ENCODE results near the gene EMSY.

EMSY gene

DNA sequence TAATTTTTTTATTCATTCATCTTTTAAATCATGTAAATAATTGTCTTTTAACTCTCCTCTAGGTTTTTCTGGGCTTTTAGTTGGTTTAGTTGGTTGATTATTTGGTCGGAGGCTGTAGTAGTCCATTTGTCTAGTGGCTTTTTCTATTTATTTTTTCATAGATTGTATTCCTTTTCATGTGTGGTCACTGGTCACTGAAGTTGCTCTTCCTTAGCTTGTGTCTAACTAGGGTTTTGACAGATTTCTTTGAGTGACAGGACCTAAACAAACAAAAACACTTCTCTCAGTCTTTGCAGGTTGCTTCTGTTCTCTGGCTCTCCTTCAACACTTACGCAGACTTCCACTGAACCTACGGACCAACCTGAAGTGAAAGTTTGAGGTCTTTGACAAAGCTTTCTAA lies 112.6 kb downstream of the EMSY start:
- no peak overlapping the region for H3K4me3 ChIP-seq (replicated peaks; ENCODE audit: insufficient read depth, low read length)
- no peak for TF ChIP-seq POLR2AphosphoS5 (IDR thresholded peaks at IDR 0.05; ENCODE audit: low read depth)
- TF ChIP-seq SPI1 (IDR thresholded peaks at IDR 0.05; ENCODE audit: borderline replicate concordance, low read depth): no peak
- TF ChIP-seq, protein P1, sequence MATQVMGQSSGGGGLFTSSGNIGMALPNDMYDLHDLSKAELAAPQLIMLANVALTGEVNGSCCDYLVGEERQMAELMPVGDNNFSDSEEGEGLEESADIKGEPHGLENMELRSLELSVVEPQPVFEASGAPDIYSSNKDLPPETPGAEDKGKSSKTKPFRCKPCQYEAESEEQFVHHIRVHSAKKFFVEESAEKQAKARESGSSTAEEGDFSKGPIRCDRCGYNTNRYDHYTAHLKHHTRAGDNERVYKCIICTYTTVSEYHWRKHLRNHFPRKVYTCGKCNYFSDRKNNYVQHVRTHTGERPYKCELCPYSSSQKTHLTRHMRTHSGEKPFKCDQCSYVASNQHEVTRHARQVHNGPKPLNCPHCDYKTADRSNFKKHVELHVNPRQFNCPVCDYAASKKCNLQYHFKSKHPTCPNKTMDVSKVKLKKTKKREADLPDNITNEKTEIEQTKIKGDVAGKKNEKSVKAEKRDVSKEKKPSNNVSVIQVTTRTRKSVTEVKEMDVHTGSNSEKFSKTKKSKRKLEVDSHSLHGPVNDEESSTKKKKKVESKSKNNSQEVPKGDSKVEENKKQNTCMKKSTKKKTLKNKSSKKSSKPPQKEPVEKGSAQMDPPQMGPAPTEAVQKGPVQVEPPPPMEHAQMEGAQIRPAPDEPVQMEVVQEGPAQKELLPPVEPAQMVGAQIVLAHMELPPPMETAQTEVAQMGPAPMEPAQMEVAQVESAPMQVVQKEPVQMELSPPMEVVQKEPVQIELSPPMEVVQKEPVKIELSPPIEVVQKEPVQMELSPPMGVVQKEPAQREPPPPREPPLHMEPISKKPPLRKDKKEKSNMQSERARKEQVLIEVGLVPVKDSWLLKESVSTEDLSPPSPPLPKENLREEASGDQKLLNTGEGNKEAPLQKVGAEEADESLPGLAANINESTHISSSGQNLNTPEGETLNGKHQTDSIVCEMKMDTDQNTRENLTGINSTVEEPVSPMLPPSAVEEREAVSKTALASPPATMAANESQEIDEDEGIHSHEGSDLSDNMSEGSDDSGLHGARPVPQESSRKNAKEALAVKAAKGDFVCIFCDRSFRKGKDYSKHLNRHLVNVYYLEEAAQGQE (IDR thresholded peaks at IDR 0.05; ENCODE audit: insufficient replicate concordance, low read depth): no peak
- TF ChIP-seq, protein P2, sequence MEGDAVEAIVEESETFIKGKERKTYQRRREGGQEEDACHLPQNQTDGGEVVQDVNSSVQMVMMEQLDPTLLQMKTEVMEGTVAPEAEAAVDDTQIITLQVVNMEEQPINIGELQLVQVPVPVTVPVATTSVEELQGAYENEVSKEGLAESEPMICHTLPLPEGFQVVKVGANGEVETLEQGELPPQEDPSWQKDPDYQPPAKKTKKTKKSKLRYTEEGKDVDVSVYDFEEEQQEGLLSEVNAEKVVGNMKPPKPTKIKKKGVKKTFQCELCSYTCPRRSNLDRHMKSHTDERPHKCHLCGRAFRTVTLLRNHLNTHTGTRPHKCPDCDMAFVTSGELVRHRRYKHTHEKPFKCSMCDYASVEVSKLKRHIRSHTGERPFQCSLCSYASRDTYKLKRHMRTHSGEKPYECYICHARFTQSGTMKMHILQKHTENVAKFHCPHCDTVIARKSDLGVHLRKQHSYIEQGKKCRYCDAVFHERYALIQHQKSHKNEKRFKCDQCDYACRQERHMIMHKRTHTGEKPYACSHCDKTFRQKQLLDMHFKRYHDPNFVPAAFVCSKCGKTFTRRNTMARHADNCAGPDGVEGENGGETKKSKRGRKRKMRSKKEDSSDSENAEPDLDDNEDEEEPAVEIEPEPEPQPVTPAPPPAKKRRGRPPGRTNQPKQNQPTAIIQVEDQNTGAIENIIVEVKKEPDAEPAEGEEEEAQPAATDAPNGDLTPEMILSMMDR (IDR thresholded peaks at IDR 0.05; ENCODE audit: insufficient read depth, low read length): no peak
- no peak for TF ChIP-seq GABPA (IDR thresholded peaks at IDR 0.05; ENCODE audit: low read depth)
- DNase-seq (ENCODE audit: low read depth in 1 of 2, low spot score in 1 of 2): no peak
- no peak overlapping the region for H3K27ac ChIP-seq (replicated peaks)
- no peaks in the 10 kb centered on the region for H3K27me3 ChIP-seq (ENCODE audit: insufficient read depth, poor library complexity, severe bottlenecking)

DNA sequence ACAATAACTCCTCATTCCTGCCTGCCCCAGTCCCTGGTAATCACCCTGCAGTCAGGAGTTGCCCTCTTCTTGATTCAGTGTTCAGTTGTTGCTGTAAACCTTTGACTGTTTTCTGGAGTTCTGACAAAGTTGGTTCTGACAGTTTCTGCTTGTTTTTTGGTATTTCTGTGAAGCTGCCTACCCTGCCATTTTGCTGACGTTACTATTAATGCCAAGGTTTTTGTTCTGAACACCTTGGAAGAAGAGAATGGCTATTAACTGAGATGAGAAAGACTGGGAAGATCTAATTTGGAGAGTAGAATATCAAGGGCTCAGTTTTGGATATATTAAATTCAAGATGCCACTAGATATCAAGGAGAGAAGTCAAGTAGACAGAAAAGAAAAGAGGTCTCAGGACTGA lies 113.7 kb downstream of the EMSY start:
- no peak for TF ChIP-seq POLR2AphosphoS5 (IDR thresholded peaks at IDR 0.05; ENCODE audit: low read depth)
- TF ChIP-seq, protein P1 (IDR thresholded peaks at IDR 0.05; ENCODE audit: insufficient replicate concordance, low read depth): no peak
- H3K4me3 ChIP-seq (replicated peaks; ENCODE audit: insufficient read depth, low read length): no peak overlapping the region
- no peak for DNase-seq (ENCODE audit: low read depth in 1 of 2, low spot score in 1 of 2)
- H3K27me3 ChIP-seq (ENCODE audit: insufficient read depth, poor library complexity, severe bottlenecking): no peaks in the 10 kb centered on the region
- no peak overlapping the region for H3K27ac ChIP-seq (replicated peaks)

DNA sequence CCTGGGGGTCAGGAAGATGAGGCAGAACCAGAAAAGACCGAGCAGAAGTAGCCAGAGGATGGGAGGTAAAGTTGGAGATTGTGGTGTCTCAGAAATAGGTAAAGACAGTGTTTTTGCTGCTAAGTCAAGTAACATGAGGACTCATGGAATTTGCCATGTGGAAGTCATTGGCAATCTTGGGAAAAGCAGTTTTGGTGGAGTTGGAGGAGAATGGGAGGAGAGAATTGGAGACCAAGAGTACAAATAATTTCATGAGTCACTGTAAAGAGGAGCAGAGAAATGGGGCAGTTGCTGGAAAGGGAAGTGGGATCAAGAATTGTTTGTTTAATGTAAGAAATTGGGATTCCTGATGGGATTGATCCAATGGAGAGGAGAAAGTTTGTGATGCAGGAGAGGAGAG lies 114.1 kb downstream of the EMSY start:
- TF ChIP-seq, protein P2 (IDR thresholded peaks at IDR 0.05; ENCODE audit: insufficient read depth, low read length): no peak
- TF ChIP-seq GABPA (IDR thresholded peaks at IDR 0.05; ENCODE audit: low read depth) (no peak), SPI1 (IDR thresholded peaks at IDR 0.05; ENCODE audit: borderline replicate concordance, low read depth) (no peak), POLR2AphosphoS5 (IDR thresholded peaks at IDR 0.05; ENCODE audit: low read depth) (no peak)
- TF ChIP-seq, protein P1 (IDR thresholded peaks at IDR 0.05; ENCODE audit: insufficient replicate concordance, low read depth): no peak
- DNase-seq (ENCODE audit: low read depth in 1 of 2, low spot score in 1 of 2): no peak
- Histone ChIP-seq H3K27ac (replicated peaks) (no peak overlapping the region), H3K27me3 (ENCODE audit: insufficient read depth, poor library complexity, severe bottlenecking) (no peaks in the 10 kb centered on the region), H3K4me3 (replicated peaks; ENCODE audit: insufficient read depth, low read length) (no peak overlapping the region)

DNA sequence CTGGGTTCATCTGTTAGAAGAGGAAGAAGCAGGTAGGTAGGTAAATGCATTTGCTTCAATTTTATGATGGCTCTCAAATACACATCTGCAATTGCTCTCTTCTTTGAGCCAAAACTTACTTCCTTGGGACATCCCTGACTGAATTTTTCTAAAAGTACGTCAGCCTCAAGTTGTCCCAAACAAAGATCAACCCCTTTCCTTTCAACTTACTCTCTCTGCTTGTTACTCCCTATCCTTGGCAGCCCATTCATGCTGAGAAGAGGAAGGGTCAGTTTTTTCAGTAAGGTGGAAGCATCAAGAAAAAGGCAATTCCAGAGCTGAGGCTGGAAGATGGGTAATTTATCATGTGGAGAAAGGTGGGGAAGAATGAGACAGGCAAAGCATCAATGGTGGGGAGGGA lies 114.5 kb downstream of the EMSY start:
- TF ChIP-seq, protein P2 (IDR thresholded peaks at IDR 0.05; ENCODE audit: insufficient read depth, low read length): no peak
- TF ChIP-seq SPI1 (IDR thresholded peaks at IDR 0.05; ENCODE audit: borderline replicate concordance, low read depth) (no peak), GABPA (IDR thresholded peaks at IDR 0.05; ENCODE audit: low read depth) (no peak), POLR2AphosphoS5 (IDR thresholded peaks at IDR 0.05; ENCODE audit: low read depth) (no peak)
- TF ChIP-seq, protein P1 (IDR thresholded peaks at IDR 0.05; ENCODE audit: insufficient replicate concordance, low read depth): no peak
- Histone ChIP-seq H3K27ac (replicated peaks) (no peak overlapping the region), H3K27me3 (ENCODE audit: insufficient read depth, poor library complexity, severe bottlenecking) (no peaks in the 10 kb centered on the region), H3K4me3 (replicated peaks; ENCODE audit: insufficient read depth, low read length) (no peak overlapping the region)
- no peak for DNase-seq (ENCODE audit: low read depth in 1 of 2, low spot score in 1 of 2)

All from HL-60 (cell line).